ENCODE data around the gene TMEM208. TPM values are rescaled to one million over a fixed set of nuclear protein-coding genes. Genes with fewer than 3 reads are reported as not detected.

TMEM208 gene
- total RNA-seq, 1 experiment from 2014 or later, result 44.4 TPM

- Mint-ChIP-seq H3K9me3 (ENCODE audit: unreplicated experiment) (no peaks in the 10 kb centered on the region), H3K27me3 (ENCODE audit: insufficient read depth, unreplicated experiment) (no peaks in the 10 kb centered on the region), H3K4me3 (ENCODE audit: unreplicated experiment) (no peak overlapping the region), H3K27ac (ENCODE audit: low read depth, unreplicated experiment) (no peak overlapping the region), H3K4me1 (ENCODE audit: insufficient read depth, unreplicated experiment) (peaks cover 14% of the 10 kb centered on the region), H3K36me3 (ENCODE audit: insufficient read depth, unreplicated experiment) (peaks cover 5% of the 10 kb centered on the region)
- no peak for DNase-seq (ENCODE audit: unreplicated experiment)
- intact Hi-C loops (cut with micrococcal nuclease), result no loop called here
- TF ChIP-seq CTCF (IDR thresholded peaks at IDR 0.05; ENCODE audit: unreplicated experiment), result no peak
- ChIA-PET POLR2A (interaction anchor here (1.4 to 1.9 kb wide), 3 partner anchors 10 to 57 kb away, joined by 3 to 5 read pairs (median 4); partner anchors contain the start of gene NOL3), CTCF (interaction anchor here (0.6 to 2.8 kb wide), 8 partner anchors 9 to 241 kb away, joined by 3 to 11 read pairs (median 3); partner anchors contain the start of gene ELMO3)
- BruUV-seq (replicated peaks), result no TSS peak
These were observed 38.1 kb upstream of the TMEM208 start for GRCh38 chr16:67188798-67189197.

DNA sequence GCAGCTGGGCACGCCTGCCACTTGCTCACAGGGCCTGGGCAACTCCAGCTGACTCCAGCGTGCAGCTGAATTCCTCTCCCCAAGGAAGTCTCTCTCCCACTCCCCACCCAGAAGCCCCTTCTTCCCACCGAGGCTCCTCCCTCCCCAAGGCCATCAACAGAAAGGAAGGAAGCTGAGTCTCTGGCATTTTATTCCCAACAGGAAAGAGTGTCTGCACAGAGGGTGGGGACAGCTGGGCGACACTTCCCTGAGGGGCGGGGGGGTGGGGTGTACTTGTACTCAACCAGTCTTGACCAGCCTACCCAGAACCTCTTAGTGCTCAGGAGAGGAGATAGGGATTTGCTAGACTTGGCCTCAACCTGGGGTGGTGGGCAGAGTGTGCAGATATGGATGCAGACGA, 36.9 kb upstream of the TMEM208 start, which contains the start of gene EXOC3L1:
Gene EXOC3L1 (minus strand): TSS at position 96 of the 400 bp plus-strand sequence. CDS start 460 bp downstream, outside the sequence.
- intact Hi-C loops (cut with micrococcal nuclease), result no loop called here
- H3K9me3 Mint-ChIP-seq (ENCODE audit: unreplicated experiment), result no peaks in the 10 kb centered on the region
- no peak within 1 kb of the TSS for H3K27ac Mint-ChIP-seq (ENCODE audit: low read depth, unreplicated experiment)

GRCh38 chr16:67190448-67191399, 36.2 kb upstream of the TMEM208 start:
- peaks cover 16% of the 10 kb centered on the region for H3K36me3 Mint-ChIP-seq (ENCODE audit: insufficient read depth, unreplicated experiment)
- H3K27me3 Mint-ChIP-seq (ENCODE audit: insufficient read depth, unreplicated experiment), result no peaks in the 10 kb centered on the region
- H3K4me1 Mint-ChIP-seq (ENCODE audit: insufficient read depth, unreplicated experiment), result peaks cover 9% of the 10 kb centered on the region
- BruUV-seq (replicated peaks), result no TSS peak
- H3K27ac Mint-ChIP-seq (ENCODE audit: low read depth, unreplicated experiment), result peak overlapping the region; percentile 78
- no peak for DNase-seq (ENCODE audit: unreplicated experiment)
- CTCF ChIA-PET, result interaction anchor here (0.9 to 1.6 kb wide), 3 partner anchors 8 to 55 kb away, joined by 3 to 4 read pairs (median 4); partner anchors contain the start of gene ELMO3
- no peaks in the 10 kb centered on the region for H3K9me3 Mint-ChIP-seq (ENCODE audit: unreplicated experiment)
- peak overlapping the region; percentile 77 for H3K4me3 Mint-ChIP-seq (ENCODE audit: unreplicated experiment)
- POLR2A ChIA-PET, result interaction anchor here (1.4 kb wide), 1 partner anchor 16 kb away, joined by 8 read pairs; no protein-coding TSS in a partner anchor
- no peak for TF ChIP-seq CTCF (IDR thresholded peaks at IDR 0.05; ENCODE audit: unreplicated experiment)
- intact Hi-C loops (cut with micrococcal nuclease), result no loop called here

More for the DNA sequence above, 36.9 kb upstream of the TMEM208 start, which contains the start of gene EXOC3L1:
- no peak for DNase-seq (ENCODE audit: unreplicated experiment)
- Mint-ChIP-seq H3K36me3 (ENCODE audit: insufficient read depth, unreplicated experiment) (peaks cover 10% of the 10 kb centered on the region), H3K27me3 (ENCODE audit: insufficient read depth, unreplicated experiment) (no peaks in the 10 kb centered on the region), H3K4me3 (ENCODE audit: unreplicated experiment) (no peak within 1 kb of the TSS), H3K4me1 (ENCODE audit: insufficient read depth, unreplicated experiment) (peaks cover 13% of the 10 kb centered on the region)
- BruUV-seq (replicated peaks), result no TSS peak
- ChIA-PET CTCF (interaction anchor here (0.6 to 1.6 kb wide), 7 partner anchors 8 to 171 kb away, joined by 3 to 4 read pairs (median 3); partner anchors contain the start of gene ELMO3), POLR2A (interaction anchor here (1.4 to 1.9 kb wide), 3 partner anchors 8 to 56 kb away, joined by 3 to 8 read pairs (median 5); no protein-coding TSS in a partner anchor)
- no peak for TF ChIP-seq CTCF (IDR thresholded peaks at IDR 0.05; ENCODE audit: unreplicated experiment)
